IMR-90 (cell line): ENCODE results near the gene STX19. TPM values are rescaled to one million over a fixed set of nuclear protein-coding genes. Genes with fewer than 3 reads are reported as not detected.

ENCODE experiments used
- ATAC-seq: fragments of 200-7000 bp; cut with Tn5 transposase; 2 replicates; pipeline ENCODE4 v1.9.1; 2020; ENCODE audit warnings: low read depth, mild to moderate bottlenecking, moderate library complexity
- BruUV-seq: library from RNA; stranded (reverse); fragments of 400-500 nt; replicated peaks from 2 replicates; lab custom pipeline; 2021; lab: Mats Ljungman, UMichigan
- CTCF ChIA-PET: fragments of 300-600 bp; formaldehyde crosslinking; extraction: SDS; loops from one replicate; lab custom pipeline; 2021; ENCODE audit warnings: antibody characterized with exemption; lab: Yijun Ruan, JAX
- POLR2A ChIA-PET: fragments of 300-600 bp; sonication (Branson Sonifier 250); formaldehyde crosslinking; loops from one replicate; lab custom pipeline; 2022; ENCODE audit warnings: antibody characterized with exemption; ENCODE audit not compliant: unreplicated experiment; lab: Charles Lee
- DNase-seq: peaks from one replicate; pipeline ENCODE4 v3.0.0; 2013
- H2AFZ ChIP-seq: replicated peaks from 2 replicates; pipeline ENCODE3; 2013; ENCODE audit warnings: low read length, mild to moderate bottlenecking; ENCODE audit not compliant: poor library complexity
- H2AK5ac ChIP-seq: 2 replicates; pipeline ENCODE4 v1.6.1; 2013; ENCODE audit warnings: low read depth, low read length, inconsistent platforms
- H2AK9ac ChIP-seq: replicated peaks from 2 replicates; pipeline ENCODE3; 2013; ENCODE audit warnings: mild to moderate bottlenecking, low read depth, low read length, moderate library complexity; ENCODE audit not compliant: poor library complexity
- H2BK120ac ChIP-seq: 2 replicates; pipeline ENCODE4 v1.6.1; 2013; ENCODE audit warnings: low read depth, low read length, inconsistent platforms
- H2BK15ac ChIP-seq: 3 replicates; pipeline ENCODE4 v1.6.1; 2013; ENCODE audit warnings: low read depth, low read length, inconsistent platforms
- H2BK20ac ChIP-seq: 2 replicates; pipeline ENCODE4 v1.6.1; 2013; ENCODE audit warnings: low read depth, mild to moderate bottlenecking, inconsistent platforms, low read length, moderate library complexity
- H2BK5ac ChIP-seq: 2 replicates; pipeline ENCODE4 v1.6.1; 2013; ENCODE audit warnings: mild to moderate bottlenecking, low read depth, low read length, inconsistent platforms; ENCODE audit not compliant: poor library complexity, severe bottlenecking
- H3K14ac ChIP-seq: replicated peaks from 2 replicates; pipeline ENCODE4 v1.6.1; 2013; ENCODE audit warnings: low read depth, low read length, inconsistent platforms
- H3K18ac ChIP-seq: 2 replicates; pipeline ENCODE4 v1.6.1; 2013; ENCODE audit warnings: low read depth, low read length, control low read depth
- H3K23ac ChIP-seq: 2 replicates; pipeline ENCODE4 v1.6.1; 2013; ENCODE audit warnings: low read depth, low read length, inconsistent platforms
- H3K27ac ChIP-seq: 2 replicates; pipeline ENCODE4 v1.5.1; 2013; ENCODE audit warnings: mild to moderate bottlenecking, control low read depth, low read length; ENCODE audit not compliant: insufficient read depth
- H3K27me3 ChIP-seq: 2 replicates; pipeline ENCODE4 v1.6.1; 2013; ENCODE audit warnings: low read length; ENCODE audit not compliant: control insufficient read depth, insufficient read depth
- H3K36me3 ChIP-seq: 2 replicates; pipeline ENCODE4 v1.6.1; 2013; ENCODE audit warnings: low read length, mixed read lengths; ENCODE audit not compliant: control insufficient read depth, insufficient read depth
- H3K4ac ChIP-seq: 2 replicates; pipeline ENCODE4 v1.6.1; 2013; ENCODE audit warnings: low read depth, low read length, inconsistent platforms
- H3K4me1 ChIP-seq: 2 replicates; pipeline ENCODE4 v1.6.1; 2013; ENCODE audit warnings: low read length, mixed read lengths; ENCODE audit not compliant: control insufficient read depth, insufficient read depth
- H3K4me2 ChIP-seq: 2 replicates; pipeline ENCODE4 v1.6.1; 2013; ENCODE audit warnings: low read depth, mild to moderate bottlenecking, control low read depth, low read length, moderate library complexity
- H3K4me3 ChIP-seq: 2 replicates; pipeline ENCODE4 v1.5.1; 2013; ENCODE audit warnings: low read depth, mild to moderate bottlenecking, control low read depth, low read length, moderate library complexity; ENCODE audit not compliant: insufficient read depth
- H3K56ac ChIP-seq: 2 replicates; pipeline ENCODE4 v1.6.1; 2013; ENCODE audit warnings: low read length, inconsistent platforms; ENCODE audit not compliant: insufficient read depth; ENCODE audit errors: extremely low read depth
- H3K79me1 ChIP-seq, 2 experiments: 2 replicates each; pipeline ENCODE4 v1.6.1; 2013; ENCODE audit warnings: low read length in 2 of 2, inconsistent platforms in 1 of 2, low read depth in 1 of 2
- H3K9ac ChIP-seq: 2 replicates; pipeline ENCODE4 v1.6.1; 2013; ENCODE audit warnings: low read depth, low read length, control low read depth
- H3K9me1 ChIP-seq: 2 replicates; pipeline ENCODE4 v1.6.1; 2013; ENCODE audit warnings: low read length, inconsistent platforms; ENCODE audit not compliant: insufficient read depth
- H3K9me3 ChIP-seq: 2 replicates; pipeline ENCODE4 v1.6.1; 2013; ENCODE audit warnings: low read length; ENCODE audit not compliant: control insufficient read depth, insufficient read depth
- H4K20me1 ChIP-seq: 2 replicates; pipeline ENCODE4 v1.6.1; 2013; ENCODE audit warnings: low read length, inconsistent platforms; ENCODE audit not compliant: insufficient read depth
- H4K5ac ChIP-seq: 2 replicates; pipeline ENCODE4 v1.6.1; 2013; ENCODE audit warnings: mild to moderate bottlenecking, low read depth, low read length, control low read depth
- H4K8ac ChIP-seq, 2 experiments: 2 replicates each; pipeline ENCODE4 v1.6.1; 2013; ENCODE audit warnings: low read depth in 2 of 2, low read length in 2 of 2, control low read depth in 1 of 2, inconsistent platforms in 1 of 2
- H4K91ac ChIP-seq: 2 replicates; pipeline ENCODE4 v1.6.1; 2013; ENCODE audit warnings: low read depth, low read length, inconsistent platforms; ENCODE audit not compliant: insufficient read depth
- BHLHE40 ChIP-seq: fragments of 150-350 bp; IDR thresholded peaks from 2 replicates; pipeline ENCODE4 v1.6.1; 2016; ENCODE audit warnings: mild to moderate bottlenecking, low read depth, low read length
- CEBPB ChIP-seq: IDR thresholded peaks from 2 replicates; pipeline ENCODE4 v1.6.1; 2012; ENCODE audit warnings: low read depth, low read length, improper control_type of control experiment
- CHD1 ChIP-seq: IDR thresholded peaks from 2 replicates; pipeline ENCODE4 v1.6.1; 2012; ENCODE audit warnings: low read depth, low read length, improper control_type of control experiment
- ELK1 ChIP-seq: fragments of 150-350 bp; IDR thresholded peaks from 2 replicates; pipeline ENCODE4 v1.6.1; 2016; ENCODE audit warnings: low read depth, mild to moderate bottlenecking, low read length, moderate library complexity, borderline replicate concordance
- FOS ChIP-seq: fragments of 150-350 bp; IDR thresholded peaks from 2 replicates; pipeline ENCODE4 v1.6.1; 2016; ENCODE audit warnings: low read depth, low read length
- MAFK ChIP-seq: IDR thresholded peaks from 2 replicates; pipeline ENCODE4 v1.6.1; 2012; ENCODE audit warnings: low read depth, low read length, improper control_type of control experiment
- MAZ ChIP-seq: IDR thresholded peaks from 2 replicates; pipeline ENCODE4 v1.6.1; 2012; ENCODE audit warnings: low read depth, mild to moderate bottlenecking, low read length, improper control_type of control experiment, moderate library complexity, borderline replicate concordance
- MXI1 ChIP-seq: IDR thresholded peaks from 2 replicates; pipeline ENCODE4 v1.6.1; 2012; ENCODE audit warnings: low read depth, mild to moderate bottlenecking, low read length, moderate library complexity, borderline replicate concordance
- NFE2L2 ChIP-seq: fragments of 150-350 bp; IDR thresholded peaks from 2 replicates; pipeline ENCODE4 v1.6.1; 2016; ENCODE audit warnings: low read depth, mild to moderate bottlenecking, low read length
- POLR2A ChIP-seq: IDR thresholded peaks from 2 replicates; pipeline ENCODE4 v1.6.1; 2012; ENCODE audit warnings: mild to moderate bottlenecking, low read depth, low read length
- RAD21 ChIP-seq: IDR thresholded peaks from 2 replicates; pipeline ENCODE4 v1.6.1; 2012; ENCODE audit warnings: low read length, improper control_type of control experiment
- RCOR1 ChIP-seq: IDR thresholded peaks from 2 replicates; pipeline ENCODE4 v1.6.1; 2012; ENCODE audit warnings: mild to moderate bottlenecking, low read length, improper control_type of control experiment; ENCODE audit not compliant: insufficient replicate concordance
- RFX5 ChIP-seq: IDR thresholded peaks from 2 replicates; pipeline ENCODE4 v1.8.0; 2012; ENCODE audit warnings: low read depth, mild to moderate bottlenecking, low read length, moderate library complexity
- SMC3 ChIP-seq: fragments of 150-350 bp; IDR thresholded peaks from 2 replicates; pipeline ENCODE4 v1.6.1; 2016; ENCODE audit warnings: low read depth, mild to moderate bottlenecking, antibody characterized with exemption, low read length, moderate library complexity
- WGBS, 2 experiments: methylation state at CpG; one replicate each; pipeline versions ENCODE4 v1.1.5 to v1.1.7; 2013; ENCODE audit warnings: missing lambda C conversion rate in 2 of 2; ENCODE audit not compliant: insufficient read length in 1 of 2; ENCODE audit errors: extremely low coverage in 2 of 2; 5-methylcytosine and 5-hydroxymethylcytosine counted together
- dilution Hi-C: fragments of 300-500 bp; cut with HindIII; formaldehyde crosslinking; loops from one replicate; pipeline ENCODE4 v1.14.3; 2018; ENCODE audit warnings: low sequenced_read_pairs; ENCODE audit not compliant: unreplicated experiment
- in situ Hi-C: fragments of 300-500 bp; cut with MboI; formaldehyde crosslinking; loops from 3 replicates; pipeline ENCODE4 v1.14.3; 2019; ENCODE audit warnings: low sequenced_read_pairs, inconsistent platforms, mixed read lengths
- intact Hi-C: fragments of 100-400 bp; cut with micrococcal nuclease; formaldehyde crosslinking; loops from 2 replicates; pipeline ENCODE4 v1.10.0; 2022
- polyA plus RNA-seq, 3 experiments: library from polyadenylated mRNA; depleted of rRNA; stranded (reverse); fragments of >200 nt; gene quantifications; 2 replicates each; pipeline ENCODE4 v1.2.3, GENCODE V29; 2012; ENCODE audit warnings: low replicate concordance in 1 of 3
- total RNA-seq: library from RNA; depleted of rRNA; stranded (reverse); fragments of >200 nt; gene quantifications from 2 replicates; pipeline ENCODE4 v1.2.3, GENCODE V29; 2012
- TF ChIP-seq, protein P1 (sequence below): conservative IDR thresholded peaks from 2 replicates; pipeline ENCODE4 v1.5.1; 2012; ENCODE audit warnings: mild to moderate bottlenecking, low read depth, low read length, improper control_type of control experiment
- TF ChIP-seq, protein P2 (sequence below): fragments of 150-350 bp; IDR thresholded peaks from 2 replicates; pipeline ENCODE4 v1.6.1; 2017; ENCODE audit warnings: mild to moderate bottlenecking, antibody characterized with exemption, low read length, low read depth

Gene STX19
- total and polyA plus RNA-seq, 2 of the 4 experiments (the other 2 are of a cell fraction) = not detected

DNA sequence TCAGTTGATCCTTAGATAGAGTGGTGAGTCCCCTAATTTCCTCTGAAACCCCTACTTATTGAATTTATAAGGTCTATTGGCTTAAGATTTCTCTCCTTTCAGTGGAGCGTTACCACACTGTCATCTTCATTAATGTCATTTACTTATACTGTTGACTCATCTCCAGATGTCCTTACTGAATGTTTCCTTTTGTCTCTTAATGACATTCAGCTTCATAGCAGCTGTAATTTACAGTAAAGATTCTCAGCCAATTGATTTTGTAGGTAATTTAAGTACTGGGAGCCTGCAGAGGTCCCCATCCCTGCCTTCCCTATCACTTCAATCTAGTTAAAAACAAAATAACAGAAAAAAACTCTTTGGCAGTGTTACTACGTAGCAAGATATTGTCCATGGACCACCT, 18.8 kb downstream of the STX19 start:
- DNase-seq (no peak), ATAC-seq (no peak)
- peaks cover 4% of the 10 kb centered on the region; the same call in 1 of the 2 replicates for H3K4me1 ChIP-seq
- POLR2A ChIA-PET = no interaction called here
- H3K18ac ChIP-seq = no peak overlapping the region
- no peak overlapping the region for H2AK9ac ChIP-seq
- H4K5ac ChIP-seq = no peak overlapping the region
- no peaks in the 10 kb centered on the region for H3K36me3 ChIP-seq
- H4K20me1 ChIP-seq = no peaks in the 10 kb centered on the region
- no peak overlapping the region for H3K56ac ChIP-seq
- CTCF ChIA-PET = no interaction called here
- H3K27me3 ChIP-seq = no peaks in the 10 kb centered on the region
- no CpG with 5 or more reads among the region's 2 CpGs for WGBS, 2 experiments
- H3K79me1 ChIP-seq = no peaks in the 10 kb centered on the region
- H2AK5ac ChIP-seq = no peak overlapping the region
- H3K27ac ChIP-seq = no peak overlapping the region
- no peaks in the 10 kb centered on the region for H3K9me1 ChIP-seq
- no peak overlapping the region for H3K9ac ChIP-seq
- no peaks in the 10 kb centered on the region for H3K9me3 ChIP-seq
- H3K14ac ChIP-seq = no peak overlapping the region
- no peak overlapping the region for H3K4me3 ChIP-seq
- H2BK20ac ChIP-seq = no peak overlapping the region
- no peak overlapping the region for H4K91ac ChIP-seq
- in situ Hi-C loops = loop anchor here (5.0 kb wide), 1 partner anchor 58 kb away; no protein-coding TSS in a partner anchor
- H2BK5ac ChIP-seq = no peak overlapping the region
- TF ChIP-seq NFE2L2 = no peak
- no peak for TF ChIP-seq SMC3
- TF ChIP-seq MAFK = no peak
- TF ChIP-seq BHLHE40 = no peak
- no peak for TF ChIP-seq POLR2A
- TF ChIP-seq, protein P1, sequence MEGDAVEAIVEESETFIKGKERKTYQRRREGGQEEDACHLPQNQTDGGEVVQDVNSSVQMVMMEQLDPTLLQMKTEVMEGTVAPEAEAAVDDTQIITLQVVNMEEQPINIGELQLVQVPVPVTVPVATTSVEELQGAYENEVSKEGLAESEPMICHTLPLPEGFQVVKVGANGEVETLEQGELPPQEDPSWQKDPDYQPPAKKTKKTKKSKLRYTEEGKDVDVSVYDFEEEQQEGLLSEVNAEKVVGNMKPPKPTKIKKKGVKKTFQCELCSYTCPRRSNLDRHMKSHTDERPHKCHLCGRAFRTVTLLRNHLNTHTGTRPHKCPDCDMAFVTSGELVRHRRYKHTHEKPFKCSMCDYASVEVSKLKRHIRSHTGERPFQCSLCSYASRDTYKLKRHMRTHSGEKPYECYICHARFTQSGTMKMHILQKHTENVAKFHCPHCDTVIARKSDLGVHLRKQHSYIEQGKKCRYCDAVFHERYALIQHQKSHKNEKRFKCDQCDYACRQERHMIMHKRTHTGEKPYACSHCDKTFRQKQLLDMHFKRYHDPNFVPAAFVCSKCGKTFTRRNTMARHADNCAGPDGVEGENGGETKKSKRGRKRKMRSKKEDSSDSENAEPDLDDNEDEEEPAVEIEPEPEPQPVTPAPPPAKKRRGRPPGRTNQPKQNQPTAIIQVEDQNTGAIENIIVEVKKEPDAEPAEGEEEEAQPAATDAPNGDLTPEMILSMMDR = no peak
- TF ChIP-seq CHD1 = no peak
- TF ChIP-seq ELK1 = no peak
- TF ChIP-seq MXI1 = no peak
- no peak for TF ChIP-seq RFX5
- TF ChIP-seq CEBPB = no peak
- TF ChIP-seq, protein P2, sequence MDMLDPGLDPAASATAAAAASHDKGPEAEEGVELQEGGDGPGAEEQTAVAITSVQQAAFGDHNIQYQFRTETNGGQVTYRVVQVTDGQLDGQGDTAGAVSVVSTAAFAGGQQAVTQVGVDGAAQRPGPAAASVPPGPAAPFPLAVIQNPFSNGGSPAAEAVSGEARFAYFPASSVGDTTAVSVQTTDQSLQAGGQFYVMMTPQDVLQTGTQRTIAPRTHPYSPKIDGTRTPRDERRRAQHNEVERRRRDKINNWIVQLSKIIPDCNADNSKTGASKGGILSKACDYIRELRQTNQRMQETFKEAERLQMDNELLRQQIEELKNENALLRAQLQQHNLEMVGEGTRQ = no peak
- TF ChIP-seq FOS = no peak
- TF ChIP-seq RAD21 = no peak
- TF ChIP-seq MAZ = no peak
- no peak for TF ChIP-seq RCOR1
- no peak overlapping the region for H3K4ac ChIP-seq
- no peak overlapping the region for H2AFZ ChIP-seq
- H2BK15ac ChIP-seq = no peak overlapping the region
- no peak overlapping the region for H4K8ac ChIP-seq
- no TSS peak for BruUV-seq
- intact Hi-C loops = no loop called here
- dilution Hi-C loops = no loop called here
- no peak overlapping the region for H3K23ac ChIP-seq
- no peak overlapping the region for H2BK120ac ChIP-seq
- no peak overlapping the region for H3K4me2 ChIP-seq
